ENCODE measurements around the gene DIP2A.

DNA sequence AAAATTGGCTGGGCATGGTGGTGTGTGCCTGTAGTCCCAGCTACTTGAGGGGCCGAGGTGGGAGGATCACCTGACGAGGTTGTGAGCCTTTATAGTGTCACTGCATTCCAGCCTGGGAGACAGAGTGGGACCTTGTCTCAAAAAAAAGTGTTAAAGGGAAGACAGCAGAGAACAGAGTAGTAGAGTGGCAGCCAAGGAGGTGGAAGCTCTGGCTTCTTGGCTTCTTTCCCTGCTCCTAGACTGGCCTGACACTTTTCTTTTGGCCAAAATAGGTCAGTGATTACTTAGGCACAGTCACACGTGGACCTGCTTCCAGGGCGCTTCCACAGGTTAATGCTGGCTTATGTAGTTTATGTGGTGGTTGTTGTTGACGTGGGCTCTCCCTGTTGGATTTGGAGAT is 3.2 kb downstream of the DIP2A start:
- TF ChIP-seq POLR2A (IDR thresholded peaks at IDR 0.05; ENCODE audit: low read depth, low read length) (no peak), POLR2AphosphoS5 (IDR thresholded peaks at IDR 0.05; ENCODE audit: low read depth, low read length) (no peak)

All from GM12892 (cell line).